ENCODE data around the gene NCAM2. TPM values are rescaled to one million over a fixed set of nuclear protein-coding genes. Genes with fewer than 3 reads are reported as not detected.

The NCAM2 gene
- total and polyA plus RNA-seq, 5 donors: 0.97 to 9.7 (median 8.2) TPM

- Histone ChIP-seq H3K4me3 (ENCODE audit: low read length) (no peak overlapping the region), H3K4me1 (ENCODE audit: control insufficient read depth, insufficient read depth, low read length) (no peaks in the 10 kb centered on the region), H3K27ac (ENCODE audit: low read length) (no peak overlapping the region), H3K9me3 (ENCODE audit: control insufficient read depth, low read length) (no peaks in the 10 kb centered on the region), H3K27me3 (ENCODE audit: control insufficient read depth, insufficient read depth) (no peaks in the 10 kb centered on the region)
- 54% methylated on average over 1 of the region's 1 CpG for WGBS
- intact Hi-C loops (cut with DNase I): no loop called here
- ATAC-seq: no peak
- DNase-seq: no peak
Measured at GRCh38 chr21:21226472-21226871, 228.3 kb downstream of the NCAM2 start.

- Histone ChIP-seq H3K27ac (ENCODE audit: low read length) (no peak overlapping the region), H3K4me1 (ENCODE audit: control insufficient read depth, insufficient read depth, low read length) (no peaks in the 10 kb centered on the region), H3K9me3 (ENCODE audit: control insufficient read depth, low read length) (no peaks in the 10 kb centered on the region), H3K4me3 (ENCODE audit: low read length) (no peak overlapping the region), H3K27me3 (ENCODE audit: control insufficient read depth, insufficient read depth) (no peaks in the 10 kb centered on the region)
- intact Hi-C loops (cut with DNase I): no loop called here
- WGBS: 57% methylated on average over 3 of the region's 3 CpGs
- no peak for ATAC-seq
- DNase-seq: no peak
Measured at GRCh38 chr21:21230672-21231071, 232.5 kb downstream of the NCAM2 start.

GRCh38 chr21:21231913-21232312 is 233.7 kb downstream of the NCAM2 start:
- Histone ChIP-seq H3K4me1 (ENCODE audit: control insufficient read depth, insufficient read depth, low read length) (no peaks in the 10 kb centered on the region), H3K9me3 (ENCODE audit: control insufficient read depth, low read length) (no peaks in the 10 kb centered on the region), H3K4me3 (ENCODE audit: low read length) (no peak overlapping the region), H3K27ac (ENCODE audit: low read length) (no peak overlapping the region), H3K27me3 (ENCODE audit: control insufficient read depth, insufficient read depth) (no peaks in the 10 kb centered on the region)
- 6% methylated on average over 1 of the region's 1 CpG for WGBS
- DNase-seq (no peak), ATAC-seq (no peak)
- intact Hi-C loops (cut with DNase I): no loop called here

- intact Hi-C loops (cut with DNase I): no loop called here
- 5% methylated on average over 1 of the region's 1 CpG for WGBS
- ATAC-seq: no peak
Measured at GRCh38 chr21:21232320-21232719, 234.1 kb downstream of the NCAM2 start.

GRCh38 chr21:21233051-21233450 is 234.8 kb downstream of the NCAM2 start:
- Histone ChIP-seq H3K4me3 (ENCODE audit: low read length) (no peak overlapping the region), H3K27me3 (ENCODE audit: control insufficient read depth, insufficient read depth) (no peaks in the 10 kb centered on the region), H3K4me1 (ENCODE audit: control insufficient read depth, insufficient read depth, low read length) (no peaks in the 10 kb centered on the region), H3K27ac (ENCODE audit: low read length) (no peak overlapping the region), H3K9me3 (ENCODE audit: control insufficient read depth, low read length) (no peaks in the 10 kb centered on the region)
- intact Hi-C loops (cut with DNase I): no loop called here
- no peak for DNase-seq
- ATAC-seq: no peak

More at GRCh38 chr21:21232320-21232719, 234.1 kb downstream of the NCAM2 start:
- DNase-seq: no peak
- no peak overlapping the region for H3K4me3 ChIP-seq (ENCODE audit: low read length)
- H3K9me3 ChIP-seq (ENCODE audit: control insufficient read depth, low read length): no peaks in the 10 kb centered on the region
- no peaks in the 10 kb centered on the region for H3K4me1 ChIP-seq (ENCODE audit: control insufficient read depth, insufficient read depth, low read length)
- H3K27ac ChIP-seq (ENCODE audit: low read length): no peak overlapping the region
- H3K27me3 ChIP-seq (ENCODE audit: control insufficient read depth, insufficient read depth): no peaks in the 10 kb centered on the region

- 68% methylated on average over 3 of the region's 3 CpGs for WGBS
- DNase-seq: no peak
- no peak overlapping the region for H3K27ac ChIP-seq (ENCODE audit: low read length)
- no peaks in the 10 kb centered on the region for H3K9me3 ChIP-seq (ENCODE audit: control insufficient read depth, low read length)
- ATAC-seq: no peak
- H3K4me1 ChIP-seq (ENCODE audit: control insufficient read depth, insufficient read depth, low read length): no peaks in the 10 kb centered on the region
- no peak overlapping the region for H3K4me3 ChIP-seq (ENCODE audit: low read length)
- H3K27me3 ChIP-seq (ENCODE audit: control insufficient read depth, insufficient read depth): no peaks in the 10 kb centered on the region
- intact Hi-C loops (cut with DNase I): no loop called here
Measured at GRCh38 chr21:21236996-21237395, 238.8 kb downstream of the NCAM2 start.

GRCh38 chr21:21238629-21239400 is 240.6 kb downstream of the NCAM2 start:
- ATAC-seq (no peak), DNase-seq (no peak)
- no peak overlapping the region for H3K4me3 ChIP-seq (ENCODE audit: low read length)
- H3K27me3 ChIP-seq (ENCODE audit: control insufficient read depth, insufficient read depth): no peaks in the 10 kb centered on the region
- no peaks in the 10 kb centered on the region for H3K4me1 ChIP-seq (ENCODE audit: control insufficient read depth, insufficient read depth, low read length)
- 81% methylated on average over 10 of the region's 10 CpGs for WGBS
- intact Hi-C loops (cut with DNase I): no loop called here
- no peaks in the 10 kb centered on the region for H3K9me3 ChIP-seq (ENCODE audit: control insufficient read depth, low read length)
- no peak overlapping the region for H3K27ac ChIP-seq (ENCODE audit: low read length)

GRCh38 chr21:21241391-21241790 is 243.2 kb downstream of the NCAM2 start:
- no peak overlapping the region for H3K4me3 ChIP-seq (ENCODE audit: low read length)
- no peak overlapping the region for H3K27ac ChIP-seq (ENCODE audit: low read length)
- no peaks in the 10 kb centered on the region for H3K4me1 ChIP-seq (ENCODE audit: control insufficient read depth, insufficient read depth, low read length)
- ATAC-seq (no peak), DNase-seq (no peak)
- no peaks in the 10 kb centered on the region for H3K27me3 ChIP-seq (ENCODE audit: control insufficient read depth, insufficient read depth)
- intact Hi-C loops (cut with DNase I): no loop called here
- no peaks in the 10 kb centered on the region for H3K9me3 ChIP-seq (ENCODE audit: control insufficient read depth, low read length)

- no peaks in the 10 kb centered on the region for H3K4me1 ChIP-seq (ENCODE audit: control insufficient read depth, insufficient read depth, low read length)
- no peak for ATAC-seq
- DNase-seq: no peak
- no peaks in the 10 kb centered on the region for H3K9me3 ChIP-seq (ENCODE audit: control insufficient read depth, low read length)
- H3K4me3 ChIP-seq (ENCODE audit: low read length): no peak overlapping the region
- intact Hi-C loops (cut with DNase I): no loop called here
- WGBS: 94% methylated on average over 3 of the region's 3 CpGs
- H3K27me3 ChIP-seq (ENCODE audit: control insufficient read depth, insufficient read depth): no peaks in the 10 kb centered on the region
- no peak overlapping the region for H3K27ac ChIP-seq (ENCODE audit: low read length)
Measured at GRCh38 chr21:21246007-21246406, 247.8 kb downstream of the NCAM2 start.

- H3K4me3 ChIP-seq (ENCODE audit: low read length): no peak overlapping the region
- H3K27me3 ChIP-seq (ENCODE audit: control insufficient read depth, insufficient read depth): no peaks in the 10 kb centered on the region
- H3K27ac ChIP-seq (ENCODE audit: low read length): no peak overlapping the region
- 39% methylated on average over 1 of the region's 1 CpG for WGBS
- no peak for ATAC-seq
- no peaks in the 10 kb centered on the region for H3K4me1 ChIP-seq (ENCODE audit: control insufficient read depth, insufficient read depth, low read length)
- intact Hi-C loops (cut with DNase I): no loop called here
- no peak for DNase-seq
- H3K9me3 ChIP-seq (ENCODE audit: control insufficient read depth, low read length): no peaks in the 10 kb centered on the region
Measured at GRCh38 chr21:21247424-21247823, 249.2 kb downstream of the NCAM2 start.

GRCh38 chr21:21262048-21262447 is 263.8 kb downstream of the NCAM2 start:
- WGBS: 49% methylated on average over 1 of the region's 1 CpG

GRCh38 chr21:21268061-21268471 is 269.9 kb downstream of the NCAM2 start:
- intact Hi-C loops (cut with DNase I): no loop called here
- Histone ChIP-seq H3K27ac (ENCODE audit: low read length) (no peak overlapping the region), H3K4me3 (ENCODE audit: low read length) (no peak overlapping the region), H3K9me3 (ENCODE audit: control insufficient read depth, low read length) (no peaks in the 10 kb centered on the region), H3K4me1 (ENCODE audit: control insufficient read depth, insufficient read depth, low read length) (no peaks in the 10 kb centered on the region), H3K27me3 (ENCODE audit: control insufficient read depth, insufficient read depth) (no peaks in the 10 kb centered on the region)
- no peak for ATAC-seq
- no peak for DNase-seq
- 54% methylated on average over 6 of the region's 6 CpGs for WGBS

More at GRCh38 chr21:21262048-21262447, 263.8 kb downstream of the NCAM2 start:
- intact Hi-C loops (cut with DNase I): no loop called here
- no peak for ATAC-seq
- Histone ChIP-seq H3K9me3 (ENCODE audit: control insufficient read depth, low read length) (no peaks in the 10 kb centered on the region), H3K4me1 (ENCODE audit: control insufficient read depth, insufficient read depth, low read length) (no peaks in the 10 kb centered on the region), H3K4me3 (ENCODE audit: low read length) (no peak overlapping the region), H3K27ac (ENCODE audit: low read length) (no peak overlapping the region), H3K27me3 (ENCODE audit: control insufficient read depth, insufficient read depth) (no peaks in the 10 kb centered on the region)
- no peak for DNase-seq

Measured in right cardiac atrium (tissue), 5 donors.